ENCODE results near the gene TFEB. TPM values are rescaled to one million over a fixed set of nuclear protein-coding genes. Genes with fewer than 3 reads are reported as not detected.
A peak's percentile ranks its signal among the peaks of the same experiment; 100 is the strongest.

TFEB gene
- total RNA-seq, 1 donor from 2014 or later: 0.13 TPM

DNA sequence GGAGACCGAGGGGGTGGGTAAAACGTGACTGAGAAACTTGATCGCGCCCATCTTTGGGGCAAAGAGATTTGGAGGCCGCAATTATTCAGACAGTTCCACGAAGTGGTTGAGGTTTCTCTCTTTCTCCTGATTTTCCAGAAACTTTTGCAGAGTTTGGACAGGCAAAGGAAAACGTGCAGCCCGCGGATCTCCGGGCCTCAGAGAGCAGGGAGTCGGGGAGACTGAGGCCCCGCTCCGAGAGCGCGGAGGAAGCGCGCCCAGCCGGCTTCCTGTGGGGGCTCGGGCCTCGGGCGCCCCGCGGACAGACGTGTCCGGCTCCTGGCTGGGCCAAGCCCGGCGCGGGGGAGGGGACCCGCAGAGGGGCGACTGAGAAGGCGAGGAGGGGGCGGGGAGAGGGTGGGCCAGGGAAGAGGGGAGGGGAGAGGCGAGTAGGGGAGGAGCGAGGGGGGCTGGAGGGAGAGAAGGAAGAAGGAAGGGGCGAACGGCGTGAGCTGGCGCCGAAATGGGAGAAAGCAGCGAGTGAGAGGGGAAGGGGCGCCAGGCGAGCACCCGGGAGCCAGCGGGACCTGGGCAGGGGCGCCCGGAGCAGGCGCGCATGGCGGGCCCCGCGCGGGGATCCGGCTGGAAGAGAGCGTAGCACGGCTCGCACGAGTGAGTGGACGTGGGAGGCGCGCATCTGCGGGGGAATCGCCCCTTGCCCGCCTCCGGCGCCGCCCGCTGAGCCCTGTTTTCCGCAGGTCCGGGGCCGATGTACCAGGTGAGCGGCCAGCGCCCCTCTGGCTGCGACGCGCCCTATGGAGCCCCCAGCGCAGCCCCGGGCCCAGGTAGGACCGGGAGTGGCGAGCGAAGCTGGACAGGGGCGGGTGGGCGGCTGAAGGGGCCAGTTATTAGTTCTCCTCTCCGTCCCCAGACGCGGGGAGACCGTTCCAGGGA is 97.1 kb downstream of the TFEB start, which contains the start of gene MDFI:
MDFI (plus strand) TSS at position 467 of the 933 bp plus-strand sequence; CDS start at position 749, 282 bp downstream.
- peak within 1 kb of the TSS; percentile 94 for H3K4me3 Mint-ChIP-seq
- H3K27ac Mint-ChIP-seq: peak within 1 kb of the TSS; percentile 43
- Histone ChIP-seq H3K9me3 (ENCODE audit: low read depth) (no peaks in the 10 kb centered on the region), H3F3A (ENCODE audit: low read depth) (peaks cover 6% of the 10 kb centered on the region), H3K27ac (no peak within 1 kb of the TSS), H3K36me3 (no peaks in the 10 kb centered on the region), H3K4me1 (peaks cover 31% of the 10 kb centered on the region), H3K79me2 (ENCODE audit: low read depth) (peaks cover 21% of the 10 kb centered on the region), H3K27me3 (peaks cover 73% of the 10 kb centered on the region), H3K4me2 (peak within 1 kb of the TSS; percentile 95), H3K4me3 (peak within 1 kb of the TSS; percentile 76), H3K9ac (no peak within 1 kb of the TSS), H4K20me1 (ENCODE audit: low read depth) (peaks cover 36% of the 10 kb centered on the region), H2AFZ (replicated peaks) (peak within 1 kb of the TSS; percentile 48)
- TF ChIP-seq EZH2phosphoT487 (IDR thresholded peaks at IDR 0.05) (no peak), EZH2 (IDR thresholded peaks at IDR 0.05) (no peak)
- TF ChIP-seq, protein P1, sequence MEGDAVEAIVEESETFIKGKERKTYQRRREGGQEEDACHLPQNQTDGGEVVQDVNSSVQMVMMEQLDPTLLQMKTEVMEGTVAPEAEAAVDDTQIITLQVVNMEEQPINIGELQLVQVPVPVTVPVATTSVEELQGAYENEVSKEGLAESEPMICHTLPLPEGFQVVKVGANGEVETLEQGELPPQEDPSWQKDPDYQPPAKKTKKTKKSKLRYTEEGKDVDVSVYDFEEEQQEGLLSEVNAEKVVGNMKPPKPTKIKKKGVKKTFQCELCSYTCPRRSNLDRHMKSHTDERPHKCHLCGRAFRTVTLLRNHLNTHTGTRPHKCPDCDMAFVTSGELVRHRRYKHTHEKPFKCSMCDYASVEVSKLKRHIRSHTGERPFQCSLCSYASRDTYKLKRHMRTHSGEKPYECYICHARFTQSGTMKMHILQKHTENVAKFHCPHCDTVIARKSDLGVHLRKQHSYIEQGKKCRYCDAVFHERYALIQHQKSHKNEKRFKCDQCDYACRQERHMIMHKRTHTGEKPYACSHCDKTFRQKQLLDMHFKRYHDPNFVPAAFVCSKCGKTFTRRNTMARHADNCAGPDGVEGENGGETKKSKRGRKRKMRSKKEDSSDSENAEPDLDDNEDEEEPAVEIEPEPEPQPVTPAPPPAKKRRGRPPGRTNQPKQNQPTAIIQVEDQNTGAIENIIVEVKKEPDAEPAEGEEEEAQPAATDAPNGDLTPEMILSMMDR (IDR thresholded peaks at IDR 0.05): no peak
- peaks cover 38% of the 10 kb centered on the region for H3K27me3 Mint-ChIP-seq (ENCODE audit: insufficient read depth, low read depth)
- peaks cover 19% of the 10 kb centered on the region for H3K36me3 Mint-ChIP-seq
- H3K9me3 Mint-ChIP-seq: no peaks in the 10 kb centered on the region
- peak; percentile 81 for DNase-seq (ENCODE audit: low spot score)
- peaks cover 55% of the 10 kb centered on the region for H3K4me1 Mint-ChIP-seq

DNA sequence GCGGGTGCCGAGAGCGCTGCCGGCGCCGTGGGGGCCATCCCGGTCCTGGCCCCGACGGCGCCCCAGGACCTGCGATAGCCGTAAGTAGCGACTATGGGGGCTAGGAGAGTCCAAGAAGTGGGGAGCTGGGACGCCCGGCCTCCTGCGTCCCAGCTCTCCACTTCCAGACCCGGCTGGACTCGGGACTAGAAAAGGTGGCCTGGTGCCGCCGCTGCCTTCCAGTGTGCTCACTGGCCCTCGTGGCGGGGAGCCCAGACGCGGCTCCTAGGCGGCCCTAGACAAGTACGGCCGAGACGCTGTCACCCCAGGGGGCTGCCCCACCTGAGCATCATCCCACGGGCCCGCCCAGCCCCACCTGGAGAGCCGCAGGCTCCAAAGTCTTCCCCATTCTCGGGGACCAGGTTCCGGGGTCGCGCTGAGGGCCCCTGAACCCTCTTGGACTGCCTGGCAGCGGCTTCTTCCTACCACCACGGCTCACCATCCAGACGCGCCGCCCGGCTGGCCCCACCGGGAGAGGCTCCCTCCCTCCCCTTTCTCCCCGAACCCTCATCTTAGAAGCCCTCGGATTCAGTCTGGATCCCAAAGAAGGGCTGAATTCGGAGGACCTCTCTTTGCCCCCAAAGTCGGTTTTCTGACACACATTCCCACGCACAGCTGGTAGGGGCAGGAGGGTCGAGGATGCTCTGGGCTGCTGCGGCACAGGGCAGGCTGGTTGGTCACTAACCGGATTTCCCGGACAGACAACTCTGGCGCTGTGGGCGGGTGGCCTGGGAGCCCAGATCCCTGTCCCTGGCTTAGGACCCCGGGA is 98.0 kb downstream of the TFEB start:
- peak; percentile 62 for DNase-seq (ENCODE audit: low spot score)
- Histone ChIP-seq H3K9me3 (ENCODE audit: low read depth) (no peaks in the 10 kb centered on the region), H3K9ac (no peak overlapping the region), H3F3A (ENCODE audit: low read depth) (peaks cover 6% of the 10 kb centered on the region), H3K4me3 (peak overlapping the region; percentile 76), H3K4me2 (peak overlapping the region; percentile 95), H3K79me2 (ENCODE audit: low read depth) (peaks cover 21% of the 10 kb centered on the region), H3K27ac (no peak overlapping the region), H3K36me3 (no peaks in the 10 kb centered on the region), H3K4me1 (peaks cover 24% of the 10 kb centered on the region), H4K20me1 (ENCODE audit: low read depth) (peaks cover 27% of the 10 kb centered on the region), H2AFZ (replicated peaks) (peak overlapping the region; percentile 48), H3K27me3 (peaks cover 81% of the 10 kb centered on the region)
- TF ChIP-seq, protein P1 (IDR thresholded peaks at IDR 0.05): no peak
- TF ChIP-seq EZH2 (IDR thresholded peaks at IDR 0.05) (peak; percentile 97), EZH2phosphoT487 (IDR thresholded peaks at IDR 0.05) (peak; percentile 94)
- Mint-ChIP-seq H3K27me3 (ENCODE audit: insufficient read depth, low read depth) (peaks cover 36% of the 10 kb centered on the region), H3K27ac (no peak overlapping the region), H3K36me3 (peaks cover 13% of the 10 kb centered on the region), H3K4me1 (peaks cover 49% of the 10 kb centered on the region), H3K9me3 (no peaks in the 10 kb centered on the region), H3K4me3 (peak overlapping the region; percentile 94)

DNA sequence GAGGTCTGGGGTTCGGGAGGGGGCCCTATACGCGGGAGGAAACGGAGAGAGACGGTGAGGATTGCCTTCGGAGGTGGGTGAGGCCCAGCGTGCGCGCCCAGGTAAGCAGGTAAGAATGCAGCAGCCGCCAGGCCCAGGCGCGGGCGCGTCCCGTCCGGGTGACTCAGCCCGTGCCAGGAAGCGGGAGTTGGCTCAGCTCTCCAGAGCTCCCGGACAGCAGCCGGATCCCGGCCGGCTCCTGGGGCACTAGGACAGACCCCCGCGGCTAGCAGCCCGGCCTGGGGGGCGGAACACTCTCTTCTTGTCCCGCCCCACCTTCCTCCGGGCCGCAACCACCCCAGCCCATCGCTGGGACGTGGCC is 98.6 kb downstream of the TFEB start:
- peak overlapping the region; percentile 76 for H3K4me3 ChIP-seq
- no peaks in the 10 kb centered on the region for H3K9me3 ChIP-seq (ENCODE audit: low read depth)
- no peaks in the 10 kb centered on the region for H3K36me3 ChIP-seq
- Mint-ChIP-seq H3K9me3 (no peaks in the 10 kb centered on the region), H3K4me1 (peaks cover 44% of the 10 kb centered on the region), H3K27me3 (ENCODE audit: insufficient read depth, low read depth) (peaks cover 34% of the 10 kb centered on the region), H3K27ac (no peak overlapping the region), H3K4me3 (peak overlapping the region; percentile 78), H3K36me3 (peaks cover 10% of the 10 kb centered on the region)
- H3K79me2 ChIP-seq (ENCODE audit: low read depth): peaks cover 21% of the 10 kb centered on the region
- H2AFZ ChIP-seq (replicated peaks): peak overlapping the region; percentile 48
- H3K4me2 ChIP-seq: peak overlapping the region; percentile 95
- TF ChIP-seq EZH2 (IDR thresholded peaks at IDR 0.05) (no peak), EZH2phosphoT487 (IDR thresholded peaks at IDR 0.05) (no peak)
- TF ChIP-seq, protein P1 (IDR thresholded peaks at IDR 0.05): no peak
- peaks cover 6% of the 10 kb centered on the region for H3F3A ChIP-seq (ENCODE audit: low read depth)
- H3K27ac ChIP-seq: no peak overlapping the region
- DNase-seq (ENCODE audit: low spot score): peak; percentile 37
- peaks cover 21% of the 10 kb centered on the region for H4K20me1 ChIP-seq (ENCODE audit: low read depth)
- H3K9ac ChIP-seq: no peak overlapping the region
- H3K4me1 ChIP-seq: peaks cover 24% of the 10 kb centered on the region
- H3K27me3 ChIP-seq: peaks cover 85% of the 10 kb centered on the region
